Psoas muscle (tissue), 8 donors: Measurements from ENCODE around the gene DAAM2. TPM values are rescaled to one million over a fixed set of nuclear protein-coding genes. Genes with fewer than 3 reads are reported as not detected.

Experiments
- ATAC-seq, 4 donors: fragments of 200-7000 bp; cut with Tn5 transposase; one replicate each; pipeline ENCODE4 v1.9.1; 2020; ENCODE audit warnings: moderate library complexity in 3 of 4, mild to moderate bottlenecking in 2 of 4
- DNase-seq, 2 donors: peaks; one replicate each; pipeline ENCODE4 v3.0.0-alpha.2; 2020
- H3K27ac ChIP-seq: fragments of 200-600 bp; one replicate; pipeline ENCODE4 v1.8.0; 2022
- H3K27me3 ChIP-seq, 3 donors: fragments of 200-600 bp in 1 of 3; one replicate each; pipeline versions ENCODE4 v1.6.1 to v1.8.0; 2013 to 2022; ENCODE audit warnings: low read length in 2 of 3, mild to moderate bottlenecking in 2 of 3, moderate library complexity in 1 of 3; ENCODE audit not compliant: insufficient read depth in 3 of 3
- H3K36me3 ChIP-seq, 2 donors: fragments of 200-600 bp in 1 of 2; one replicate each; pipeline versions ENCODE4 v1.6.1 to v1.8.0; 2013 to 2022; ENCODE audit warnings: low read depth in 1 of 2, mild to moderate bottlenecking in 1 of 2, moderate library complexity in 1 of 2; ENCODE audit not compliant: insufficient read depth in 1 of 2
- H3K4me1 ChIP-seq: fragments of 200-600 bp; one replicate; pipeline ENCODE4 v1.8.0; 2022
- H3K4me3 ChIP-seq: fragments of 200-600 bp; one replicate; pipeline ENCODE4 v1.8.0; 2022; ENCODE audit warnings: mild to moderate bottlenecking
- H3K9me3 ChIP-seq: fragments of 200-600 bp; one replicate; pipeline ENCODE4 v1.8.0; 2022
- WGBS, 3 donors: extraction: QIAGEN DNeasy Blood & Tissue Kit; methylation state at CpG; one replicate each; pipeline versions ENCODE4 v1.1.6 to v1.1.7; 2013; 5-methylcytosine and 5-hydroxymethylcytosine counted together
- intact Hi-C, 2 donors: fragments of 100-400 bp; cut with DNase I; formaldehyde crosslinking; loops; one replicate each; pipeline versions ENCODE4 v1.11.0 to v1.14.2; 2022
- polyA plus RNA-seq, 3 donors: library from polyadenylated mRNA; stranded (reverse); fragments of 200-250 nt; gene quantifications; one replicate each; pipeline ENCODE4 v1.2.3, GENCODE V29; 2013
- total RNA-seq, 4 donors: library from RNA; stranded (reverse); fragmentation: NEBNext Ultra II Directional in 2 of 4; extraction: Animal tissue kit (Norgen Biotek cat#: 25700) in 2 of 4; gene quantifications; one replicate each; pipeline versions ENCODE4 v1.2.1 to v1.2.4, GENCODE V29; 2021 to 2023
- TF ChIP-seq, protein P1 (sequence below): fragments of 200-600 bp; IDR thresholded peaks from one replicate; pipeline ENCODE4 v1.8.0; 2022; ENCODE audit warnings: antibody characterized with exemption
- donor health status: healthy with polysubstance abuse.
- donor health status: DM: no; HTN: no; CAD: no; lungs with moderate emphysema.
- donor health status: Bipolar disorder and iron deficiency.
- donor health status: healthy.
- donor health status: DM: yes; HTN: yes; CAD: no.
- donor health status: DM: no; HTN: no; CAD: no.
- donor health status: DM: no; HTN: no; CAD: no.
- donor health status: DM: yes; HTN: yes; CAD: no.

DAAM2 gene
- total and polyA plus RNA-seq, 7 donors, result 7.0 to 67.1 (median 26.5) TPM

DNA sequence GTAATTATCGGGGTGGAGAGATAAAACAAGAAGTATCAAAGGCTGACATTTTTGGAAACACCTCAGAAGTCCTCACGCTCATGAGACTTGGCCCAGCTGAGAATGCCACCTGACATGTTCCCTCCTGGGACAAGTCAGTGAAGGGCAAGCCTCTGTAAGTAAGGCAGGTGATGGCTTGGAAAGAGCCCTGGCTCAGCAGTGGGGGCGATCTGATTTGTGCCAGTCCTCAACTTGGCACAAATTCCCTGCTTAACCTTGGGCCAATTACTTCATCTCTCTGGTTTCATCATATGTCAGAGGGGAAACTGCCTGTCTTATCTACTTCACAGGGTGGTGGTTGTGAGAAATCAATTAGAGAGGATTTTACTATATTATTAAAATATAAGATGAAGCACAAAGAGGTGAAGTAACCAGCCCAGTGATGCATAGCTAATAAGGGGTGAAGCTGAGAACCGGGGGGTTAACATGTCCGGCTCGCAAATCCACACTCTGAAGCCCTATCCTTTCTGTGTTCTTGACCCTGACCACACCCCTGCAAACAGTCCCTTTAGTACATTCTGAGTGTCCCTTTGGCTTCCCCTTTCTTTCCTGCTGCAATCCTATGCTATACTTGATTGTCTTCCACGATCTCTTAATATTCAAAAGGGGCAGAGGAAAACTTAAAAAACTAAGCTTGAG, 150.9 kb downstream of the DAAM2 start:
- TF ChIP-seq, protein P1, sequence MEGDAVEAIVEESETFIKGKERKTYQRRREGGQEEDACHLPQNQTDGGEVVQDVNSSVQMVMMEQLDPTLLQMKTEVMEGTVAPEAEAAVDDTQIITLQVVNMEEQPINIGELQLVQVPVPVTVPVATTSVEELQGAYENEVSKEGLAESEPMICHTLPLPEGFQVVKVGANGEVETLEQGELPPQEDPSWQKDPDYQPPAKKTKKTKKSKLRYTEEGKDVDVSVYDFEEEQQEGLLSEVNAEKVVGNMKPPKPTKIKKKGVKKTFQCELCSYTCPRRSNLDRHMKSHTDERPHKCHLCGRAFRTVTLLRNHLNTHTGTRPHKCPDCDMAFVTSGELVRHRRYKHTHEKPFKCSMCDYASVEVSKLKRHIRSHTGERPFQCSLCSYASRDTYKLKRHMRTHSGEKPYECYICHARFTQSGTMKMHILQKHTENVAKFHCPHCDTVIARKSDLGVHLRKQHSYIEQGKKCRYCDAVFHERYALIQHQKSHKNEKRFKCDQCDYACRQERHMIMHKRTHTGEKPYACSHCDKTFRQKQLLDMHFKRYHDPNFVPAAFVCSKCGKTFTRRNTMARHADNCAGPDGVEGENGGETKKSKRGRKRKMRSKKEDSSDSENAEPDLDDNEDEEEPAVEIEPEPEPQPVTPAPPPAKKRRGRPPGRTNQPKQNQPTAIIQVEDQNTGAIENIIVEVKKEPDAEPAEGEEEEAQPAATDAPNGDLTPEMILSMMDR, result no peak
- no peaks in the 10 kb centered on the region for H3K36me3 ChIP-seq
- DNase-seq (no peak), ATAC-seq (peak in 2 of 4 donors; percentile 37 to 45)
- no peaks in the 10 kb centered on the region for H3K9me3 ChIP-seq
- intact Hi-C loops, result no loop called here
- H3K4me3 ChIP-seq, result no peak overlapping the region
- 60 to 67% (median 64%) methylated on average over 7 of the region's 7 CpGs for WGBS, 3 donors
- H3K27ac ChIP-seq, result peak overlapping the region; percentile 3
- no peaks in the 10 kb centered on the region for H3K27me3 ChIP-seq
- peaks cover 12% of the 10 kb centered on the region for H3K4me1 ChIP-seq

DNA sequence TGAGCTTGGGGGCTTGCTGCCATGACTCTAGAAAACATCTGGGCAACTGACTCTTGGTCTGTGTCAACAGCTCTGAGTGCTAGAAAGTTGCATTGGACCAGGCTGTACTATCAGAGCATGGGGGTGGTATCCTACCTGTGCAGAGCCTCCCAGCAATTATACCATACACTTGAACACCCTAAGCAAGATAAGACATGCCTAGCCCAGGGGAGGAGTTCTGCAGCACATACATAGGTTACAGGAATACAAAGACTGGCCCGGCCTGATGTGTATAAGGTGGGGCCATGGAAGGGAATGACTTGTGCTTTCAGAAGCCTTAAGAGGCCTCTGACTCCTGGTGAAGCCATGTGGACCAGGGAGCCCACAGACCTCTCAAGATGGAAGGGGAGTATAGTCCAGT, 153.4 kb downstream of the DAAM2 start:
- Histone ChIP-seq H3K27me3 (no peaks in the 10 kb centered on the region), H3K4me1 (no peaks in the 10 kb centered on the region), H3K27ac (no peak overlapping the region), H3K9me3 (no peaks in the 10 kb centered on the region), H3K36me3 (no peaks in the 10 kb centered on the region), H3K4me3 (no peak overlapping the region)
- intact Hi-C loops, result no loop called here
- WGBS, 3 donors, result 88 to 100% (median 94%) methylated on average over 1 of the region's 1 CpG
- ATAC-seq, result no peak
- TF ChIP-seq, protein P1, result no peak
- DNase-seq, result no peak

DNA sequence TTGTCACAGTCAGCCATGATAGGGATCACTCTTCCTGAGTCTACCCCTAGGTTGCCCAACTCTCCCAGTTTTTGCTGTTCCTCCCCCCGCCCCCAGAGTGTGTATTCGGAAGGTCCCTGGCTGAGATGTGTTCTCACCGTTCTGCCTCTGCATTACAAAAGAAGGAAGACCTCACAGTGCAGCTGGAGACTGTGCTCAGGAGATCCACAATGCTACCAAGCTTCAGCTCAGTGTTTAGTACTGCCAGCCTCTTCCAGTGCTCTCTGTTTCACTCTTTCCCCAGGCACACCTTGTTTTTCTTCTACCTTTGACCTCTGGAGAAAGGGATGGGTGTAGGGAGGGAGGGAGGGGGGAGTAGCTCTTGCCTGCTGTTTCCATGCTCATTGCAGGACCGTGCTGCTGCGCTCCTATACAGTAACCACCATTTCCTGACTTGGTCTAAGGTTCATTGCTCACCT, 155.5 kb downstream of the DAAM2 start:
- H3K4me1 ChIP-seq, result peaks cover 10% of the 10 kb centered on the region
- H3K27me3 ChIP-seq, result no peaks in the 10 kb centered on the region
- TF ChIP-seq, protein P1, result no peak
- DNase-seq, result no peak
- no peaks in the 10 kb centered on the region for H3K36me3 ChIP-seq
- H3K4me3 ChIP-seq, result no peak overlapping the region
- intact Hi-C loops, result no loop called here
- H3K27ac ChIP-seq, result no peak overlapping the region
- 63 to 69% (median 68%) methylated on average over 5 of the region's 5 CpGs for WGBS, 3 donors
- ATAC-seq, result no peak
- H3K9me3 ChIP-seq, result no peaks in the 10 kb centered on the region

DNA sequence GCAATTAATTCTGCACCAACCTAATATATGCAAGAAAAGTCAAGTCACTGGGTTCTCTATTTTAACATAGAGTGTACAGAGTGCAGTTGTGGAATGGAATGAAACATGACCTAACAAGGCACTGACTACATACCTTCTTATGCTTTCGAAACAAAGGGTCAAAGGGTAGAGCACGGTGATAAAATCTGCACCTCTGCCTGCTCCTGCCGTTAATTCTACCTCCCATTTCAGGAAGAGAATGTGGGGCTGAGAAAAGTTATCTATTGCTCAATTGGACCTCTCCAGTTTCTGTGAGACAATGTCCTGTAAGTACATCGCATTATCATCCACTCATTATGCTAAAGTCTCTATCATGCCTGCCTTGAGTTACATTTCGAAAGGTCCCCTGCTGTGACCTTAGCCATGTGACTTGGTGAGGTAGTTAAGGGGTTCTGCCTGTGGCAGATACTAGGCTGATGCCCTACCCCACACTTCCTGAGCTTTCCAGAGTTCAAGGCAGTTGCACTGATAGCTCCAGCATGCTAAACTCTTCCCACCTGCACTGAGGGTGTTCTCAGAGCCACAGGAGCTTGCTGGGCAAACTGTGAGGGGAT, 156.1 kb downstream of the DAAM2 start:
- 62 to 72% (median 67%) methylated on average over 5 of the region's 5 CpGs for WGBS, 3 donors
- DNase-seq (no peak), ATAC-seq (no peak)
- H3K4me1 ChIP-seq, result peaks cover 10% of the 10 kb centered on the region
- no peak overlapping the region for H3K4me3 ChIP-seq
- no peaks in the 10 kb centered on the region for H3K36me3 ChIP-seq
- intact Hi-C loops, result no loop called here
- no peaks in the 10 kb centered on the region for H3K9me3 ChIP-seq
- no peak overlapping the region for H3K27ac ChIP-seq
- TF ChIP-seq, protein P1, result no peak
- H3K27me3 ChIP-seq, result no peaks in the 10 kb centered on the region
